Erythroblast (primary cell): ENCODE results near the gene ASTL.

Experiments
- GATA1 ChIP-seq: IDR thresholded peaks from 2 replicates; pipeline ENCODE4 v1.6.1; 2011; ENCODE audit warnings: low read depth, mild to moderate bottlenecking, control low read depth, low read length, moderate library complexity
- POLR2A ChIP-seq: IDR thresholded peaks from 2 replicates; pipeline ENCODE4 v1.6.1; 2011; ENCODE audit warnings: mild to moderate bottlenecking, low read length

DNA sequence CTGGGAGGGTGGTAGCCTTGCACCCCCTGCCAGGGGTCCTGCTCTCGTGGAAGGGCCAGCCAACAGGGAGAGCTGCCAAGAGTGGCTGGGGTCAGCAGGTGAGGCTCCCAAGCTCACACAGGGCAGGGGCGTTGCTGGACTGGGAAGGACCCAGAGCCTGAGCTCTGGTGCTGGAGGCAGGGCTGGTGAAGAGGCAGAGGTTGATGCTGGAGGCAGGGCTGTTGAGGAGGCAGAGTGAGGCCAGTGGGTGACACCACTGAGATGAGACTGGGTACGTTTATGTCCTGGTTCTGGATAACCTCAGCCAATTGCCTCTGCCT lies 29.0 kb downstream of the ASTL start:
- TF ChIP-seq POLR2A (no peak), GATA1 (no peak)
